K562 (cell line): ENCODE data around the gene SLC17A9. TPM values are rescaled to one million over a fixed set of nuclear protein-coding genes. Genes with fewer than 3 reads are reported as not detected.

Experiments
- ATAC-seq: fragments of 200-7000 bp; cut with Tn5 transposase; 3 replicates; pipeline ENCODE4 v1.9.1; 2020; ENCODE audit warnings: moderate library complexity
- BruUV-seq: library from RNA; stranded (reverse); fragments of 400-500 nt; replicated peaks from 2 replicates; lab custom pipeline; 2021; lab: Mats Ljungman, UMichigan
- CTCF ChIA-PET: fragments of 300-600 bp; formaldehyde crosslinking; extraction: SDS; loops from one replicate; lab custom pipeline; 2021; ENCODE audit warnings: low intra/inter-chr PET ratio; lab: Yijun Ruan, JAX
- POLR2A ChIA-PET: fragments of 300-600, 350-650 bp; sonication (Branson Sonifier 250); formaldehyde crosslinking; extraction: SDS; loops from one replicate; lab custom pipeline; 2021; ENCODE audit warnings: antibody characterized with exemption, inconsistent platforms; lab: Yijun Ruan, JAX
- DNase-seq, 4 experiments: peaks; one replicate each; pipeline versions ENCODE4 v3.0.0 to v3.0.0-alpha.2; 2011 to 2018; ENCODE audit warnings: low spot score in 3 of 4, mixed read lengths in 3 of 4; ENCODE audit errors: extremely low read depth in 1 of 4
- FAIRE-seq: peaks from 2 replicates; lab custom pipeline; 2011; peaks lifted over from hg19 to GRCh38; lab: Jason Lieb, UNC
- H2AFZ ChIP-seq: 2 replicates; pipeline ENCODE4 v1.6.0; 2011; ENCODE audit warnings: low read depth, low read length, control low read depth, inconsistent platforms
- H3K27ac ChIP-seq: fragments of 200-600 bp; 3 replicates; pipeline ENCODE4 v1.8.0; 2011; ENCODE audit warnings: low read depth, mild to moderate bottlenecking, control low read depth, inconsistent platforms, low read length, moderate library complexity, mixed read lengths; ENCODE audit errors: extremely low read depth
- H3K27me3 ChIP-seq, 2 experiments: fragments of 300-600 bp in 1 of 2; 2 replicates in 1 of 2; 3 replicates in 1 of 2; pipeline versions ENCODE4 v1.6.0 to v1.8.0; 2011; ENCODE audit warnings: inconsistent platforms in 2 of 2, low read length in 2 of 2, mild to moderate bottlenecking in 1 of 2, mixed read lengths in 1 of 2, moderate library complexity in 1 of 2; ENCODE audit not compliant: control insufficient read depth in 2 of 2, insufficient read depth in 2 of 2
- H3K36me3 ChIP-seq: fragments of 300-600 bp; 3 replicates; pipeline ENCODE4 v1.8.0; 2011; ENCODE audit warnings: mild to moderate bottlenecking, low read length, inconsistent platforms; ENCODE audit not compliant: control insufficient read depth, insufficient read depth
- H3K4me1 ChIP-seq, 2 experiments: fragments of 200-600 bp in 1 of 2; replicated peaks in 1 of 2; 2 replicates in 1 of 2; 3 replicates in 1 of 2; pipeline versions ENCODE4 v1.5.1 to v1.8.0; 2011; ENCODE audit warnings: inconsistent platforms in 2 of 2, low read length in 2 of 2, mild to moderate bottlenecking in 1 of 2, mixed read lengths in 1 of 2, moderate library complexity in 1 of 2; ENCODE audit not compliant: control insufficient read depth in 2 of 2, insufficient read depth in 2 of 2
- H3K4me2 ChIP-seq: 2 replicates; pipeline ENCODE4 v1.6.1; 2011; ENCODE audit warnings: low read length, control low read depth, inconsistent platforms, mixed read lengths; ENCODE audit not compliant: insufficient read depth
- H3K4me3 ChIP-seq: fragments of 200-600 bp; sonication (generic), shearing (Covaris generic); 2 replicates; pipeline ENCODE4 v1.5.1; 2016; ENCODE audit warnings: control low read depth, inconsistent platforms
- H3K79me2 ChIP-seq: fragments of 200-600 bp; 3 replicates; pipeline ENCODE4 v1.8.0; 2011; ENCODE audit warnings: low read length, inconsistent platforms; ENCODE audit not compliant: control insufficient read depth, insufficient read depth
- H3K9ac ChIP-seq, 2 experiments: 2 replicates each; pipeline versions ENCODE4 v1.6.0 to v1.6.1; 2011; ENCODE audit warnings: low read depth in 2 of 2, low read length in 2 of 2, control low read depth in 1 of 2, inconsistent platforms in 1 of 2, mild to moderate bottlenecking in 1 of 2, mixed read lengths in 1 of 2; ENCODE audit not compliant: insufficient read depth in 1 of 2
- H3K9me1 ChIP-seq: one replicate; pipeline ENCODE4 v1.6.0; 2011; ENCODE audit warnings: inconsistent platforms, mild to moderate bottlenecking, low read length, moderate library complexity; ENCODE audit not compliant: control insufficient read depth, insufficient read depth
- H3K9me3 ChIP-seq: replicated peaks from 2 replicates; pipeline ENCODE4 v1.5.1; 2011; ENCODE audit warnings: low read depth, low read length, inconsistent platforms; ENCODE audit not compliant: control insufficient read depth, insufficient read depth
- H4K20me1 ChIP-seq: replicated peaks from 2 replicates; pipeline ENCODE4 v1.6.1; 2011; ENCODE audit warnings: low read length, inconsistent platforms, mixed read lengths; ENCODE audit not compliant: control insufficient read depth, insufficient read depth
- ASH1L ChIP-seq: fragments of 450-650 bp; IDR thresholded peaks from 2 replicates; pipeline ENCODE4 v1.6.1; 2018; ENCODE audit warnings: borderline replicate concordance, mild to moderate bottlenecking, low read depth; ENCODE audit not compliant: partially characterized antibody
- BHLHE40 ChIP-seq: IDR thresholded peaks from 2 replicates; pipeline ENCODE4 v1.6.1; 2011; ENCODE audit warnings: low read length, improper control_type of control experiment
- CBFA2T3 ChIP-seq: fragments of 450-650 bp; IDR thresholded peaks from 2 replicates; pipeline ENCODE4 v1.6.1; 2017
- HNRNPK ChIP-seq: fragments of 200-400 bp; formaldehyde crosslinking; IDR thresholded peaks from one replicate; pipeline ENCODE4 v1.6.1; 2018; ENCODE audit warnings: mild to moderate bottlenecking, low read depth, low read length; ENCODE audit not compliant: poor library complexity, severe bottlenecking
- KDM1A ChIP-seq, 2 experiments: fragments of 450-650 bp; IDR thresholded peaks; 2 replicates each; pipeline ENCODE4 v1.6.1; 2016; ENCODE audit warnings: mild to moderate bottlenecking in 2 of 2
- NCOA4 ChIP-seq: fragments of 450-650 bp; IDR thresholded peaks from 2 replicates; pipeline ENCODE4 v1.6.1; 2018; ENCODE audit warnings: mild to moderate bottlenecking; ENCODE audit not compliant: partially characterized antibody
- NCOR1 ChIP-seq: fragments of 450-650 bp; IDR thresholded peaks from 2 replicates; pipeline ENCODE4 v1.6.1; 2016; ENCODE audit warnings: mild to moderate bottlenecking, moderate library complexity
- RBFOX2 ChIP-seq: fragments of 200-400 bp; formaldehyde crosslinking; IDR thresholded peaks from 2 replicates; pipeline ENCODE4 v1.6.1; 2017; ENCODE audit warnings: low read depth, mild to moderate bottlenecking, low read length, moderate library complexity
- ZNF224 ChIP-seq: sonication (generic); formaldehyde crosslinking; IDR thresholded peaks from 2 replicates; pipeline ENCODE4 v1.8.0; 2022; ENCODE audit warnings: mild to moderate bottlenecking, missing genetic modification reagents
- WGBS: fragments of 100-300 bp; shearing (Covaris generic); methylation state at CpG from one replicate; pipeline ENCODE4 v1.1.6; 2016; ENCODE audit warnings: low coverage, mixed read lengths; ENCODE audit not compliant: insufficient coverage; ENCODE audit errors: missing lambda C conversion rate; 5-methylcytosine and 5-hydroxymethylcytosine counted together
- in situ Hi-C: fragments of 300-500 bp; cut with MboI; formaldehyde crosslinking; loops from 4 replicates; pipeline ENCODE4 v1.15.0; 2018; ENCODE audit warnings: inconsistent platforms, mixed read lengths
- intact Hi-C: fragments of 100-400 bp; cut with micrococcal nuclease; formaldehyde crosslinking; loops from 2 replicates; pipeline ENCODE4 v1.14.2; 2022
- polyA plus RNA-seq, 8 experiments: library from polyadenylated mRNA; depleted of rRNA in 4 of 8; stranded (reverse) in 5 of 8; unstranded in 3 of 8; fragments of >200 nt; fragmentation: Nextera tagmentation in 2 of 8; fragmentation: Illumina TruSeq in 1 of 8; extraction: Ambion mirVana in 2 of 8; extraction: Trizol in 1 of 8; gene quantifications; 2 replicates each; pipeline versions ENCODE4 v1.2.1 to v1.2.3, GENCODE V29; 2011 to 2014; ENCODE audit warnings: inconsistent platforms in 1 of 8, missing spikeins in 1 of 8
- total RNA-seq, 7 experiments: library from RNA; depleted of rRNA in 6 of 7; stranded (reverse); fragments of >200 nt in 6 of 7; fragmentation: Illumina TruSeq in 2 of 7; extraction: Trizol in 2 of 7; gene quantifications; 2 replicates each; pipeline versions ENCODE4 v1.2.1 to v1.2.3, GENCODE V29; 2011 to 2021; ENCODE audit warnings: low replicate concordance in 1 of 7

The SLC17A9 gene
- total and polyA plus RNA-seq, 9 of the 15 experiments (the other 6 are each of a cell fraction or from before 2014, with no cell fraction given): 0.04 to 0.31 TPM; not detected in 7

- intact Hi-C loops: no loop called here
- no peak for FAIRE-seq
- no TSS peak for BruUV-seq
Measured at GRCh38 chr20:62945771-62946339, 6.7 kb upstream of the SLC17A9 start.

GRCh38 chr20:62946918-62947317 is 5.6 kb upstream of the SLC17A9 start:
- Histone ChIP-seq H3K4me3 (no peak overlapping the region), H3K4me2 (no peak overlapping the region), H3K79me2 (peaks cover 5% of the 10 kb centered on the region; the same call in 2 of the 3 replicates), H3K9ac (no peak overlapping the region), H3K27me3 (no peaks in the 10 kb centered on the region), H3K9me1 (no peaks in the 10 kb centered on the region), H3K4me1 (no peaks in the 10 kb centered on the region), H4K20me1 (no peaks in the 10 kb centered on the region), H2AFZ (no peak overlapping the region), H3K27ac (no peak overlapping the region), H3K36me3 (peaks cover 70% of the 10 kb centered on the region), H3K9me3 (peaks cover 7% of the 10 kb centered on the region)
- DNase-seq (no peak), ATAC-seq (no peak), FAIRE-seq (no peak)
- WGBS: 50% methylated on average over 10 of the region's 10 CpGs
- in situ Hi-C loops (no loop called here), intact Hi-C loops (no loop called here)
- TF ChIP-seq NCOR1 (no peak), KDM1A (IDR thresholded peaks at IDR 0.05) (no peak), ASH1L (no peak), HNRNPK (no peak), NCOA4 (no peak), BHLHE40 (peak; percentile 87), CBFA2T3 (0 out of 2 replicates have a peak, but pooled peaks have one; percentile 24)
- POLR2A ChIA-PET: interaction anchor here (0.6 to 4.5 kb wide), 4 partner anchors 10 to 1266 kb away, joined by 3 to 41 read pairs (median 4); partner anchors contain the start of gene GID8
- no TSS peak for BruUV-seq
- CTCF ChIA-PET: no interaction called here

More at GRCh38 chr20:62945771-62946339, 6.7 kb upstream of the SLC17A9 start:
- Histone ChIP-seq H3K79me2 (peaks cover 15% of the 10 kb centered on the region), H2AFZ (no peak overlapping the region), H3K9me1 (no peaks in the 10 kb centered on the region), H3K27ac (no peak overlapping the region), H3K27me3 (no peaks in the 10 kb centered on the region), H4K20me1 (no peaks in the 10 kb centered on the region), H3K4me1 (no peaks in the 10 kb centered on the region), H3K9me3 (peaks cover 7% of the 10 kb centered on the region), H3K36me3 (peaks cover 80% of the 10 kb centered on the region), H3K4me3 (no peak overlapping the region), H3K9ac (no peak overlapping the region)
- WGBS: 91% methylated on average over 22 of the region's 25 CpGs
- ChIA-PET POLR2A (interaction anchor here (0.6 to 1.0 kb wide), 3 partner anchors 8 to 11 kb away, joined by 3 to 4 read pairs (median 3); partner anchors contain the start of gene GID8), CTCF (no interaction called here)
- DNase-seq: no peak
- in situ Hi-C loops: no loop called here
- peak; percentile 33; the same call in 1 of the 2 replicates for TF ChIP-seq RBFOX2
- TF ChIP-seq ZNF224 (CRISPR knock-in tag): no peak
- TF ChIP-seq, all 486 proteins: peak for 1
- H3K4me2 ChIP-seq: no peak overlapping the region
- no peak for ATAC-seq
